Sciatic nerve (tissue), 2 donors: Measurements from ENCODE around the gene GIPC3. TPM values are rescaled to one million over a fixed set of nuclear protein-coding genes. Genes with fewer than 3 reads are reported as not detected.
A peak's percentile ranks its signal among the peaks of the same experiment; 100 is the strongest.

ENCODE experiments used
- ATAC-seq: fragments of 200-7000 bp; cut with Tn5 transposase; one replicate; pipeline ENCODE4 v1.9.1; 2020; ENCODE audit warnings: mild to moderate bottlenecking, moderate library complexity
- DNase-seq: peaks from one replicate; pipeline ENCODE4 v3.0.0-alpha.2; 2020; ENCODE audit warnings: low spot score
- intact Hi-C: fragments of 100-400 bp; cut with DNase I; formaldehyde crosslinking; loops from one replicate; pipeline ENCODE4 v1.14.2; 2022
- total RNA-seq: library from RNA; stranded (reverse); fragmentation: NEBNext Ultra II Directional; extraction: Animal tissue kit (Norgen Biotek cat#: 25700); gene quantifications from one replicate; pipeline ENCODE4 v1.2.1, GENCODE V29; 2021
- donor health status: DM: no; HTN: no; CAD: no.
- donor health status: DM: no; HTN: no; CAD: no.

Gene GIPC3
- total RNA-seq, 1 donor from 2014 or later = 2.4 TPM

GRCh38 chr19:3612330-3612729 lies 27.1 kb downstream of the GIPC3 start:
- intact Hi-C loops = loop anchor here (10.0 kb wide), 1 partner anchor 68 kb away; no protein-coding TSS in a partner anchor
- DNase-seq = no peak

DNA sequence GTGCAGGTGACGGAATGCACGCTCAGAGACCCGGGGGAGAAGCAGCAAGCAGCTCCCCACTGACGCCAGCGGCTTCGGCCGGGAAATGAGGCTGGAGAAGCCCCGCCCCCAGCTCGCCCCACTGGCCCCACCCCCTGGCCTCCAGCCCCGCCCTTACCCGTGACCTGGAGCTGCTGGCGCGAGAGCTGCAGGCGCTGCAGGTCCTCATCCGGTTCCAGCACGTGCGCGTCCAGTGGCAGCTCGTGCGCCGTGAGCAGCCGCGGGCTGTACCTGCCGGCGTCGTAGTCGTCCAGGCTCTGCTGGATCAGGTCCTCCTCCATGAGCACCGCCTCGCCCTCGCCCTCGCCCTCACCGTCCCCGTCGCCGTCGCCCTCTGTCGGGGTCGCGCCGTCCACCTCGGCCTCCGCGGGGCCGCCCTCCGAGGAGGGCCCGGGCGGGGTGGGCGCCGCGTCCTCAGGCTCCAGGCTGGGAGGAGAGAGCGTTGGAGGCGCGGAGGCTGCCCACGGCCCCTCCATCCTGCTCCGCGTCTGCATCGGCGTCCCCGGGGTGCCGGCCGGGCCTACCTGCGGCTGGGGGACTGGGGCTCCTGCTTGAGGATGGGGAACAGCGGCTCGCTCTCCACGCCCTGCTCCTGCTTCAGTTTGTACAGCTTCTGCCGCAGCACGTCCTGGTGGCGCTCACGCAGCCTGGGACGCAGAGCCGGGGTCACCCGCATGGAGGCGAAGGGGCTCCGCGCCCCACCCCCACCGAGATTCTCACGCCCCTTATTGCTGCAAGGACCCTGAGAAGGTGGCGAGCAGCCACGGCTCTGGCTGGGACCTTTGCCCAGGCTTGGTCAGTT lies 27.8 kb downstream of the GIPC3 start:
- DNase-seq = no peak
- intact Hi-C loops = loop anchor here (10.0 kb wide), 1 partner anchor 68 kb away; no protein-coding TSS in a partner anchor
- ATAC-seq = no peak

More at GRCh38 chr19:3612330-3612729, 27.1 kb downstream of the GIPC3 start:
- no peak for ATAC-seq

GRCh38 chr19:3613818-3614661 lies 28.8 kb downstream of the GIPC3 start:
- no peak for DNase-seq
- ATAC-seq = no peak
- intact Hi-C loops = loop anchor here (10.0 kb wide), 1 partner anchor 69 kb away; no protein-coding TSS in a partner anchor

DNA sequence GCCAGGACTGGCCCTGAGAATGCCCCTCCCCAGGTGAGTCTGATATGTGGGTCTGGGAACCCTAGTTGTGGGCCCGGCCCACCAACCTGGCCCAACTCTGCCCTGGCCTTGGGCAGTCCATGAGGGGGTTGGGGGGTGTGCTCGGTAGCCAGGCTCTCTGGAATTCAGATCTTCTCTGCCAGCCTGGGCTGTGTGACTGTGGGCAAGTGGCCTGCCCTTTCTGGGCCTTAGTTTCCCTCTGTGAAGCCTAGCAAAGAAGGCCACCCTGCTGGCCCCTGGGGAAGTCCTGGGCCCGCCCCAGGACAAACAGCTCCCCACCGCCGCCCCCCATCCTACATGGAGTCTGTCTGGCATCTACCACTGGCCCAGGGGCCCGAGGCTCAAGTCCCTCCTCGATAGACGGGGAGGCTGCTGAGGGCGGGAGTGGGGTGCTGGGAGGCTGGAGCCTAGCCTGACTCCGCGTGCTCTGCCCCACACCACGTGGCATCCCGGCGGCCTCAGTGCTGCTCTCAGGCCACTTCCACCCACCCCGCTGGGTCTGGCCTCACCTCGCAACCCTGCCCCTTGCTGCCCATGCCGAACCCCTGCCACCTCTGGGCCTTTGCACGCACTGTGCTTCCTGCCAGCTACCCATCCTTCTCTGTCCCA lies 29.7 kb downstream of the GIPC3 start:
- no peak for ATAC-seq
- intact Hi-C loops = loop anchor here (10.0 kb wide), 1 partner anchor 70 kb away; no protein-coding TSS in a partner anchor
- DNase-seq = no peak

- DNase-seq (no peak), ATAC-seq (no peak)
- intact Hi-C loops = loop anchor here (10.0 kb wide), 1 partner anchor 71 kb away; no protein-coding TSS in a partner anchor
These were observed 30.4 kb downstream of the GIPC3 start for GRCh38 chr19:3615524-3616135.

- no peak for DNase-seq
- no peak for ATAC-seq
- intact Hi-C loops = loop anchor here (10.0 kb wide), 1 partner anchor 73 kb away; no protein-coding TSS in a partner anchor
These were observed 32.2 kb downstream of the GIPC3 start for GRCh38 chr19:3617463-3617862.

DNA sequence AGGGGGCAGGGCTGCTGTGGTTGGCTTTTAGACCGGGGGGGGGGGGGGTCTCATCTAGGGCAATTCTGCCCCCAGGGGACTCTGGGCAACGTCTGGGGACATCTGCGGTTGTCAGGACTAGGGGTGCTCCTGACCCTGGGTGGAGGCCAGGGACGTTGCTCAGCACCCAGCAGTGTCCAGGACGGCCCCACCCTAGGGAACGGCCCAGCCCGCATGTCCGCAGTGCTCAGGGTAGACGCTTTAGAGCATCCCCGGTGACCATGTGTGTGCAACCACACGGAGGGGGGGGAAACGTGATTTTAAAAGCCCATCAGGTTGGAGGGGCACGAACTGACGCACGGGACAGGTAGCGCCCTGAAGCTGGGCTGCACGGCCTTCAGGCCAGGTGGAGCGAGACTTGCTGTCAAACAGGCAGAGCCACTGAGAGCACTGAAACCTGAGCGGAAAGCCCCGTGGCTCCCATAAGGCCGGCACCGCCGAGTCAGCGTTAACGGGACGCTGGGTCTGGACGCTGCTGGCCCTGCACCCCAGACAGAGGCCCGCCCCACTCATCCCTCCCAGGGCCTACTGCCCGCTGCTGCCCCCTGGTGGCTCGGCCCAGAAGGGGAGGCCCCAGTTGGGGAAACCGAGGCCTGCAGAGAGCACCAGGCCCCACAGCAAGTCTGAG lies 33.0 kb downstream of the GIPC3 start:
- ATAC-seq (peak; percentile 91), DNase-seq (peak; percentile 89)
- intact Hi-C loops = loop anchor here (10.0 kb wide), 1 partner anchor 73 kb away; no protein-coding TSS in a partner anchor

DNA sequence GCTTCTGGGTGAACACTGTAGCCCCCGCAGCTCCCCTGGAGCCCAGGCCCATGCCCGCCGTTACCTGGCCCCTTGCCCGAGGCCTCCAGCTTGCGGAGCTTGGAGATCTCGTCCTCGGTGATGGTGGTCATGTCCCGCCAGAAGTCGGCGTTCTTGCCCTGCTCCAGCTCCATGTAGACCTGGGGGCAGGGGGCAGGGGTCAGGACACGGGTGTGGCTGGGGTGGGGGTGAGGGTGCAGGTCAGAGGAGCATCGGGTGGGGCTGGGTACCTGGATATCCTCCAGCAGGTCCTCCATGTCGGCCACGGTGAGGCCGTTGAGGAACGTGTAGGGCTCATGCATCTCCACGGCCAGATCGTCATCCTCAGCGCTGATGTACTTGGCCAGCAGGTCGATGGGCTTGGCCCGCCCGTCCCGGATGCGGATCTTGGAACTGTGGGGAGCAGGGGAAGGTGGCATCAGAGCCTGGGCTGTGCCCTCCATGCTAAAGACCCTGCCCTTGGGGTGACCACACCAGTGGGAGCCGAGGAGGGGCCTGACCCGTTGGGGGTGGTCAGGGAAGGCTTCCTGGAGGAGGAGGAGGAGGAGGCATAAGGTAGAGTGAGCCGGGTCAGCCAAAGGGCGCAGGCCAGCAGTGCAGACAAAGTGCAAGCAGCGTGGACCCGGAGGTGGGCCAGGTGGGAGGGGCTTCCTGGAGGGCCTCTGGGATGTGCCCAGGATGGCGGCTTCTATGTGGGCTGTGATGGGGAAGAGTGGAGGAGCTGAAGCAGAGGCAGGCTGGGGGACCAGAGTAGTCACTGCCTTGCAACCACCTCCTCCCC lies 33.7 kb downstream of the GIPC3 start:
- ATAC-seq (no peak), DNase-seq (no peak)
- intact Hi-C loops = loop anchor here (10.0 kb wide), 1 partner anchor 74 kb away; no protein-coding TSS in a partner anchor

DNA sequence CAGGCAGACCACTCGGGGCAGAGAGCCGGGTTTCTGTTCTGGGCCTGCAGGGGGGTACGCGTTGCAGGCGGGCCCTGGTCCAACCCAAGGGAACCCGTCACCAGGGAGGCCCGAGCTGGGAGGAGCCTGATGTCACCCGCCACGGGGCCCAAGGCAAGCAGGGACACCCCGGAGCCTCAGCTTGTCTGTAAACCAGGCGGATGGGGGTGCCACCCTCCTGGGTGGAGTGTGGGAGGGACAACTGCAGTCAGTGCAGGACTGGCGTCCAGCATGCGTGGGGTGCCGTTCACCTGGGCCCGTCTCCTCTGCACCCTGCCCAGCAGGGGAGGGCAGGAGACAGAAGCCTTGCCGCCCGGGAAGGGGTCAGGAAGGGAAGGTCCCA lies 34.3 kb downstream of the GIPC3 start:
- no peak for DNase-seq
- no peak for ATAC-seq
- intact Hi-C loops = loop anchor here (10.0 kb wide), 1 partner anchor 75 kb away; no protein-coding TSS in a partner anchor

GRCh38 chr19:3620145-3620816 lies 35.0 kb downstream of the GIPC3 start:
- ATAC-seq (no peak), DNase-seq (no peak)
- intact Hi-C loops = no loop called here

DNA sequence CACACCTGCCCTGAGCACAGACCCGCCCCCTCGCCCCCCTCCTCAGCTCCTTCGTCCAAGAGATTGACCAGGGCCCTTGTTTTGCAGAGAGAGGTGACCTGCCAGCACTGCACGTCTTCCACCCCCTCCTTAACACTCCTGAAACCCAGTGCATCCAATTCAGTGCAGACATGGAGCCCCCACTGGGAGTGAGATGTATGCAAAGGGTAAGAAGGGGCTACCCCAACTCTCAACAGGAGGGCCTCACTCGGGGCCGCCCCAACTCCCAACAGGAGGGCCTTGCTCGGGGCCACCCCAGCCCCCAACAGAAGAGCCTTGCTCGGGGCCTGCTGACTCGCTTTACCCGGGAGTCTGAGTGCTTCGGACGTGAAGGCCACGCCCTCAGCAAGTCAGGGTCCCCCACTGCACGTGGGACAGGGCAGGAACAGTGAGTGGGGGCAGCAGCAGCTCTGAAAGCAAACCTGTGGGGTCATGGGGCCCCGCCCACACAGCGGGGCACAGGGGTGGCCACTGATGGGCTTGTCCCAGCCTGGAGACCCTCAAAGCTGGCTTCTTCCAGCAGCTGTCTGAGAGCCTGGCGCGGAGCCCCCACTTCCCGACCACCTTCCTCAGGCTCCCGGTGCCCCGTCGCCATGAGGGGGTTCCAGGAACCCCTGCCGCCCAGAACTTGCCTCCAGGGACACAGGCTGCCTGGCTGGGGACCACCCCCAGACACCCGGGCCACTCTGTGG lies 35.7 kb downstream of the GIPC3 start:
- intact Hi-C loops = no loop called here
- no peak for DNase-seq
- no peak for ATAC-seq

- DNase-seq (no peak), ATAC-seq (no peak)
- intact Hi-C loops = loop anchor here (2.0 kb wide), 1 partner anchor 37 kb away; the partner anchor contains the start of gene GIPC3
These were observed 36.4 kb downstream of the GIPC3 start for GRCh38 chr19:3621689-3622088.

GRCh38 chr19:3622224-3622623 lies 36.9 kb downstream of the GIPC3 start:
- ATAC-seq (no peak), DNase-seq (no peak)
- intact Hi-C loops = loop anchor here (2.0 kb wide), 1 partner anchor 37 kb away; the partner anchor contains the start of gene GIPC3

GRCh38 chr19:3623716-3624115 lies 38.4 kb downstream of the GIPC3 start:
- ATAC-seq (no peak), DNase-seq (no peak)
- intact Hi-C loops = loop anchor here (2.0 kb wide), 1 partner anchor 39 kb away; the partner anchor contains the start of gene GIPC3

- intact Hi-C loops = no loop called here
- ATAC-seq = no peak
- DNase-seq = no peak
These were observed 40.8 kb downstream of the GIPC3 start for GRCh38 chr19:3625996-3626472.
